Measurements from ENCODE around the gene FAM217B.
A peak's percentile ranks its signal among the peaks of the same experiment; 100 is the strongest.

The FAM217B gene

GRCh38 chr20:59933849-59934585, 6.2 kb upstream of the FAM217B start:
- Histone ChIP-seq H3K4me1 (ENCODE audit: control insufficient read depth, insufficient read depth, low read depth, low read length) (peaks cover 17% of the 10 kb centered on the region), H3K9me3 (ENCODE audit: control insufficient read depth, low read length) (no peaks in the 10 kb centered on the region)
- WGBS = 12% methylated on average over 56 of the region's 59 CpGs

GRCh38 chr20:59935457-59936185, 4.6 kb upstream of the FAM217B start:
- no peak for DNase-seq
- no peak overlapping the region for H3K27ac ChIP-seq (ENCODE audit: low read length, poor library complexity, severe bottlenecking)
- no peak overlapping the region for H3K18ac ChIP-seq (ENCODE audit: low read depth in 1 of 2, low read length in 2 of 2)
- over 99% methylated on average over 6 of the region's 8 CpGs for WGBS
- no peak overlapping the region for H2AK5ac ChIP-seq (ENCODE audit: low read length, severe bottlenecking)
- H3K4me3 ChIP-seq (ENCODE audit: insufficient read depth in 1 of 2, low read depth in 1 of 2, low read length in 2 of 2) = no peak overlapping the region
- H3K4ac ChIP-seq (ENCODE audit: low read depth in 1 of 2, low read length in 2 of 2) = no peak overlapping the region
- peaks cover 12% of the 10 kb centered on the region for H3K79me1 ChIP-seq (replicated peaks; ENCODE audit: low read length, poor library complexity, severe bottlenecking)
- no peak overlapping the region for H3K23ac ChIP-seq (ENCODE audit: low read length in 2 of 2)
- no peak overlapping the region for H2AFZ ChIP-seq (ENCODE audit: low read depth, low read length)
- no peaks in the 10 kb centered on the region for H3K9me3 ChIP-seq (ENCODE audit: control insufficient read depth, low read length)
- no peak overlapping the region for H3K4me2 ChIP-seq (ENCODE audit: low read length, poor library complexity, severe bottlenecking)
- no peak overlapping the region for H2BK120ac ChIP-seq (ENCODE audit: low read depth, low read length)
- H3K4me1 ChIP-seq (ENCODE audit: control insufficient read depth, insufficient read depth, low read depth, low read length) = peaks cover 24% of the 10 kb centered on the region
- H2BK5ac ChIP-seq (ENCODE audit: low read depth, low read length, poor library complexity, severe bottlenecking) = no peak overlapping the region
- H4K91ac ChIP-seq (ENCODE audit: low read length) = no peak overlapping the region
- no peak overlapping the region for H3K9ac ChIP-seq (ENCODE audit: low read length)
- H3K14ac ChIP-seq (ENCODE audit: low read length in 2 of 2) = no peak overlapping the region
- H2BK15ac ChIP-seq (ENCODE audit: low read depth, poor library complexity, severe bottlenecking) = no peak overlapping the region
- no peaks in the 10 kb centered on the region for H3K27me3 ChIP-seq (ENCODE audit: control insufficient read depth in 1 of 2, insufficient read depth in 1 of 2, low read length in 2 of 2)
- H2BK12ac ChIP-seq (ENCODE audit: low read length in 2 of 2) = no peak overlapping the region
- H3K36me3 ChIP-seq (ENCODE audit: control insufficient read depth in 1 of 2, insufficient read depth in 2 of 2, low read depth in 1 of 2, low read length in 2 of 2) = peaks cover 9 to 10% of the 10 kb centered on the region in 2 experiments
- no peak overlapping the region for H4K8ac ChIP-seq (ENCODE audit: low read length)

More at GRCh38 chr20:59933849-59934585, 6.2 kb upstream of the FAM217B start:
- no peak overlapping the region for H2BK120ac ChIP-seq (ENCODE audit: low read depth, low read length)
- no peak overlapping the region for H2AK5ac ChIP-seq (ENCODE audit: low read length, severe bottlenecking)
- no peak overlapping the region for H2BK5ac ChIP-seq (ENCODE audit: low read depth, low read length, poor library complexity, severe bottlenecking)
- peak overlapping the region; percentile 99 for H3K4me2 ChIP-seq (ENCODE audit: low read length, poor library complexity, severe bottlenecking)
- H3K27ac ChIP-seq (ENCODE audit: low read length, poor library complexity, severe bottlenecking) = no peak overlapping the region
- H4K91ac ChIP-seq (ENCODE audit: low read length) = peak overlapping the region; percentile 27
- H3K36me3 ChIP-seq (ENCODE audit: control insufficient read depth in 1 of 2, insufficient read depth in 2 of 2, low read depth in 1 of 2, low read length in 2 of 2) = peaks cover 6 to 10% of the 10 kb centered on the region in 2 experiments
- peaks cover 8% of the 10 kb centered on the region for H3K79me1 ChIP-seq (replicated peaks; ENCODE audit: low read length, poor library complexity, severe bottlenecking)
- peak overlapping the region; percentile 92 for H4K8ac ChIP-seq (ENCODE audit: low read length)
- peak overlapping the region; percentile 81 for H2BK15ac ChIP-seq (ENCODE audit: low read depth, poor library complexity, severe bottlenecking)
- no peak overlapping the region for H2BK12ac ChIP-seq (ENCODE audit: low read length in 2 of 2)
- H3K18ac ChIP-seq (ENCODE audit: low read depth in 1 of 2, low read length in 2 of 2) = peak overlapping the region; percentile 29 to 68
- peak overlapping the region; percentile 56 for H3K9ac ChIP-seq (ENCODE audit: low read length)
- H3K27me3 ChIP-seq (ENCODE audit: control insufficient read depth in 1 of 2, insufficient read depth in 1 of 2, low read length in 2 of 2) = no peaks in the 10 kb centered on the region
- H3K14ac ChIP-seq (ENCODE audit: low read length in 2 of 2) = no peak overlapping the region
- no peak overlapping the region for H3K23ac ChIP-seq (ENCODE audit: low read length in 2 of 2)
- H3K4me3 ChIP-seq (ENCODE audit: insufficient read depth in 1 of 2, low read depth in 1 of 2, low read length in 2 of 2) = peak overlapping the region; percentile 66 to 81
- peak overlapping the region; percentile 46 for H2AFZ ChIP-seq (ENCODE audit: low read depth, low read length)
- H3K4ac ChIP-seq (ENCODE audit: low read depth in 1 of 2, low read length in 2 of 2) = no peak overlapping the region
- DNase-seq = peak; percentile 69

GRCh38 chr20:59936409-59936808, 3.8 kb upstream of the FAM217B start:
- H2BK5ac ChIP-seq (ENCODE audit: low read depth, low read length, poor library complexity, severe bottlenecking) = no peak overlapping the region
- H3K79me1 ChIP-seq (replicated peaks; ENCODE audit: low read length, poor library complexity, severe bottlenecking) = peaks cover 12% of the 10 kb centered on the region
- no peak overlapping the region for H4K91ac ChIP-seq (ENCODE audit: low read length)
- peaks cover 9 to 10% of the 10 kb centered on the region in 2 experiments for H3K36me3 ChIP-seq (ENCODE audit: control insufficient read depth in 1 of 2, insufficient read depth in 2 of 2, low read depth in 1 of 2, low read length in 2 of 2)
- no peak overlapping the region for H2AK5ac ChIP-seq (ENCODE audit: low read length, severe bottlenecking)
- DNase-seq = no peak
- no peaks in the 10 kb centered on the region for H3K9me3 ChIP-seq (ENCODE audit: control insufficient read depth, low read length)
- H3K18ac ChIP-seq (ENCODE audit: low read depth in 1 of 2, low read length in 2 of 2) = no peak overlapping the region
- peaks cover 24% of the 10 kb centered on the region for H3K4me1 ChIP-seq (ENCODE audit: control insufficient read depth, insufficient read depth, low read depth, low read length)
- no peak overlapping the region for H3K14ac ChIP-seq (ENCODE audit: low read length in 2 of 2)
- H3K9ac ChIP-seq (ENCODE audit: low read length) = no peak overlapping the region
- no peak overlapping the region for H3K4me3 ChIP-seq (ENCODE audit: insufficient read depth in 1 of 2, low read depth in 1 of 2, low read length in 2 of 2)
- no peak overlapping the region for H2AFZ ChIP-seq (ENCODE audit: low read depth, low read length)
- H3K27ac ChIP-seq (ENCODE audit: low read length, poor library complexity, severe bottlenecking) = no peak overlapping the region
- no peak overlapping the region for H2BK120ac ChIP-seq (ENCODE audit: low read depth, low read length)
- H3K4me2 ChIP-seq (ENCODE audit: low read length, poor library complexity, severe bottlenecking) = no peak overlapping the region
- H2BK12ac ChIP-seq (ENCODE audit: low read length in 2 of 2) = no peak overlapping the region
- H4K8ac ChIP-seq (ENCODE audit: low read length) = no peak overlapping the region
- no peak overlapping the region for H2BK15ac ChIP-seq (ENCODE audit: low read depth, poor library complexity, severe bottlenecking)
- no peaks in the 10 kb centered on the region for H3K27me3 ChIP-seq (ENCODE audit: control insufficient read depth in 1 of 2, insufficient read depth in 1 of 2, low read length in 2 of 2)
- no peak overlapping the region for H3K23ac ChIP-seq (ENCODE audit: low read length in 2 of 2)
- no peak overlapping the region for H3K4ac ChIP-seq (ENCODE audit: low read depth in 1 of 2, low read length in 2 of 2)
- 83% methylated on average over 4 of the region's 4 CpGs for WGBS

- Histone ChIP-seq H2AFZ (ENCODE audit: low read depth, low read length) (no peak overlapping the region), H3K4me1 (ENCODE audit: control insufficient read depth, insufficient read depth, low read depth, low read length) (peaks cover 24% of the 10 kb centered on the region), H3K9ac (ENCODE audit: low read length) (peak overlapping the region; percentile 12), H3K27ac (ENCODE audit: low read length, poor library complexity, severe bottlenecking) (no peak overlapping the region), H3K14ac (ENCODE audit: low read length in 2 of 2) (no peak overlapping the region), H2AK5ac (ENCODE audit: low read length, severe bottlenecking) (no peak overlapping the region), H3K27me3 (ENCODE audit: control insufficient read depth in 1 of 2, insufficient read depth in 1 of 2, low read length in 2 of 2) (no peaks in the 10 kb centered on the region), H3K79me1 (replicated peaks; ENCODE audit: low read length, poor library complexity, severe bottlenecking) (peaks cover 12% of the 10 kb centered on the region), H3K36me3 (ENCODE audit: control insufficient read depth in 1 of 2, insufficient read depth in 2 of 2, low read depth in 1 of 2, low read length in 2 of 2) (peaks cover 9 to 12% of the 10 kb centered on the region in 2 experiments), H3K18ac (ENCODE audit: low read depth in 1 of 2, low read length in 2 of 2) (no peak overlapping the region), H3K4ac (ENCODE audit: low read depth in 1 of 2, low read length in 2 of 2) (no peak overlapping the region), H3K4me2 (ENCODE audit: low read length, poor library complexity, severe bottlenecking) (no peak overlapping the region), H2BK5ac (ENCODE audit: low read depth, low read length, poor library complexity, severe bottlenecking) (no peak overlapping the region), H2BK120ac (ENCODE audit: low read depth, low read length) (no peak overlapping the region), H2BK15ac (ENCODE audit: low read depth, poor library complexity, severe bottlenecking) (no peak overlapping the region), H3K23ac (ENCODE audit: low read length in 2 of 2) (no peak overlapping the region), H3K9me3 (ENCODE audit: control insufficient read depth, low read length) (no peaks in the 10 kb centered on the region), H4K8ac (ENCODE audit: low read length) (no peak overlapping the region), H4K91ac (ENCODE audit: low read length) (no peak overlapping the region), H3K4me3 (ENCODE audit: insufficient read depth in 1 of 2, low read depth in 1 of 2, low read length in 2 of 2) (peak overlapping the region in 1 of 2 experiments; percentile 90), H2BK12ac (ENCODE audit: low read length in 2 of 2) (no peak overlapping the region)
- 83% methylated on average over 3 of the region's 3 CpGs for WGBS
- DNase-seq = no peak
Measured at GRCh38 chr20:59937150-59937549, 3.0 kb upstream of the FAM217B start.

All from mesenchymal stem cell (in vitro differentiated cells and primary cell).